Upper lobe of left lung (tissue), 4 donors: ENCODE measurements around the gene CPN1.

Experiments
- CTCF ChIP-seq, 6 experiments: fragments of 450-650 bp in 4 of 6; fragments of 200-600 bp in 2 of 6; sonication (generic) in 2 of 6; IDR thresholded peaks; one replicate each; pipeline ENCODE4 v1.5.1; 2016 to 2019; ENCODE audit warnings: antibody characterized with exemption in 6 of 6
- EP300 ChIP-seq, 4 donors: sonication (generic); formaldehyde crosslinking; IDR thresholded peaks; one replicate each; pipeline ENCODE4 v1.5.1; 2017; ENCODE audit warnings: antibody characterized with exemption in 4 of 4, control low read depth in 2 of 4
- POLR2A ChIP-seq, 4 donors: fragments of 450-650 bp; IDR thresholded peaks; one replicate each; pipeline ENCODE4 v1.5.1; 2016 to 2017; ENCODE audit warnings: antibody characterized with exemption in 4 of 4, mild to moderate bottlenecking in 2 of 4
- POLR2AphosphoS5 ChIP-seq, 2 donors: sonication (generic); formaldehyde crosslinking; IDR thresholded peaks; one replicate each; pipeline ENCODE4 v1.5.1; 2017; ENCODE audit warnings: antibody characterized with exemption in 2 of 2

- TF ChIP-seq CTCF (IDR thresholded peaks at IDR 0.05): no peak
- TF ChIP-seq POLR2A (IDR thresholded peaks at IDR 0.05): no peak
- TF ChIP-seq EP300 (IDR thresholded peaks at IDR 0.05): no peak
- no peak for TF ChIP-seq POLR2AphosphoS5 (IDR thresholded peaks at IDR 0.05)
Measured at GRCh38 chr10:100083623-100084022, 2.0 kb upstream of the CPN1 start.
